Thyroid gland (tissue), 4 donors: ENCODE measurements around the gene HOXB2.

Experiments
- CTCF ChIP-seq, 6 experiments: fragments of 200-600 bp in 3 of 6; fragments of 450-650 bp in 3 of 6; sonication (generic) in 3 of 6; IDR thresholded peaks; one replicate each; pipeline ENCODE4 v1.5.1; 2016 to 2019; ENCODE audit warnings: antibody characterized with exemption in 6 of 6, mild to moderate bottlenecking in 2 of 6, inconsistent platforms in 1 of 6, moderate library complexity in 1 of 6
- POLR2A ChIP-seq, 2 donors: fragments of 450-650 bp; IDR thresholded peaks; one replicate each; pipeline ENCODE4 v1.6.1; 2017; ENCODE audit warnings: antibody characterized with exemption in 2 of 2, mild to moderate bottlenecking in 2 of 2, moderate library complexity in 1 of 2

GRCh38 chr17:48543107-48543853 lies 1.6 kb downstream of the HOXB2 start:
- TF ChIP-seq CTCF (IDR thresholded peaks at IDR 0.05) (peak in 1 of 6 experiments; percentile 19), POLR2A (IDR thresholded peaks at IDR 0.05) (no peak)
